Adrenal gland (tissue), 5 donors: ENCODE data around the gene PALB2.

ENCODE experiments used
- POLR2A ChIP-seq, 2 donors: fragments of 450-650 bp; IDR thresholded peaks; one replicate each; pipeline ENCODE4 v1.6.1; 2017; ENCODE audit warnings: antibody characterized with exemption in 2 of 2, mild to moderate bottlenecking in 2 of 2, moderate library complexity in 1 of 2
- TF ChIP-seq, protein P1 (sequence below), 6 experiments: fragments of 450-650 bp in 4 of 6; fragments of 200-600 bp in 2 of 6; sonication (generic) in 1 of 6; IDR thresholded peaks; 1 replicate in 5 of 6; 2 replicates in 1 of 6; pipeline versions ENCODE4 v1.5.1 to v1.8.0; 2016 to 2021; ENCODE audit warnings: antibody characterized with exemption in 6 of 6, mild to moderate bottlenecking in 2 of 6, moderate library complexity in 1 of 6
- donor health status: DM: no; HTN: no; CAD: no.

DNA sequence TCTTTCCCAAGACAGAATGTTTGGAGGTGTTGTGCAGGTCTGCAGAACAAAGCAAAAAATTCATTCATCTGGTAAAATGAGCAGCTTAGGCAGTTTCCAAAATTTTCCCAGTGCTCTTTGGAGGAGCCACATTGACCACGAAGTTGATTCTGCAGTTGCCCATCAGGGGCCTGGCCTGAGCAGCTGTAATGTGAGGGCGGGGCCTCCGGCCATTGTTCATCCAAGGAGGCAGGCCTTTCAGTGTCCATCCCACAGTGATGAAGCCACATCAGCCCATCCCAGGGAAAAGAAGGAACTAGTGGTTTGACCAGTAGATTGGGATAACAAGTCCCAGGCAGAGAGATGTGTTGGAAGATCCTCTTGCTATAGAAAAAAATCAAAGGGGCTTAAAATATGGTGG is 73.5 kb downstream of the PALB2 start:
- TF ChIP-seq, protein P1, sequence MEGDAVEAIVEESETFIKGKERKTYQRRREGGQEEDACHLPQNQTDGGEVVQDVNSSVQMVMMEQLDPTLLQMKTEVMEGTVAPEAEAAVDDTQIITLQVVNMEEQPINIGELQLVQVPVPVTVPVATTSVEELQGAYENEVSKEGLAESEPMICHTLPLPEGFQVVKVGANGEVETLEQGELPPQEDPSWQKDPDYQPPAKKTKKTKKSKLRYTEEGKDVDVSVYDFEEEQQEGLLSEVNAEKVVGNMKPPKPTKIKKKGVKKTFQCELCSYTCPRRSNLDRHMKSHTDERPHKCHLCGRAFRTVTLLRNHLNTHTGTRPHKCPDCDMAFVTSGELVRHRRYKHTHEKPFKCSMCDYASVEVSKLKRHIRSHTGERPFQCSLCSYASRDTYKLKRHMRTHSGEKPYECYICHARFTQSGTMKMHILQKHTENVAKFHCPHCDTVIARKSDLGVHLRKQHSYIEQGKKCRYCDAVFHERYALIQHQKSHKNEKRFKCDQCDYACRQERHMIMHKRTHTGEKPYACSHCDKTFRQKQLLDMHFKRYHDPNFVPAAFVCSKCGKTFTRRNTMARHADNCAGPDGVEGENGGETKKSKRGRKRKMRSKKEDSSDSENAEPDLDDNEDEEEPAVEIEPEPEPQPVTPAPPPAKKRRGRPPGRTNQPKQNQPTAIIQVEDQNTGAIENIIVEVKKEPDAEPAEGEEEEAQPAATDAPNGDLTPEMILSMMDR (IDR thresholded peaks at IDR 0.05), result no peak
- no peak for TF ChIP-seq POLR2A (IDR thresholded peaks at IDR 0.05)
